ENCODE data around the gene RTP1.
"Not testable (repeated sequence)": the region's sequence is repeated elsewhere in the genome, so short reads cannot be mapped to it uniquely, and the experiment has no call there.

The RTP1 gene

DNA sequence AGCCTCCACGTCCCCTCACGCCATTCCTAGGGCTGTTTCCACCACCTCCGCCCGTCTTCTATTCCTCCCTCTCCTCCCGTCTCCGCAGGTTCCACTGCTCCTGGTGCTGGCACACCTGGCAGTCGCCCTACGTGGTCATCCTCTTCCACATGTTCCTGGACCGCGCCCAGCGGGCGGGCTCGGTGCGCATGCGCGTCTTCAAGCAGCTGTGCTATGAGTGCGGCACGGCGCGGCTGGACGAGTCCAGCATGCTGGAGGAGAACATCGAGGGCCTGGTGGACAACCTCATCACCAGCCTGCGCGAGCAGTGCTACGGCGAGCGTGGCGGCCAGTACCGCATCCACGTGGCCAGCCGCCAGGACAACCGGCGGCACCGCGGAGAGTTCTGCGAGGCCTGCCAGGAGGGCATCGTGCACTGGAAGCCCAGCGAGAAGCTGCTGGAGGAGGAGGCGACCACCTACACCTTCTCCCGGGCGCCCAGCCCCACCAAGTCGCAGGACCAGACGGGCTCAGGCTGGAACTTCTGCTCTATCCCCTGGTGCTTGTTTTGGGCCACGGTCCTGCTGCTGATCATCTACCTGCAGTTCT, 2.3 kb downstream of the RTP1 start:
- not testable (repeated sequence) for DNase-seq

DNA sequence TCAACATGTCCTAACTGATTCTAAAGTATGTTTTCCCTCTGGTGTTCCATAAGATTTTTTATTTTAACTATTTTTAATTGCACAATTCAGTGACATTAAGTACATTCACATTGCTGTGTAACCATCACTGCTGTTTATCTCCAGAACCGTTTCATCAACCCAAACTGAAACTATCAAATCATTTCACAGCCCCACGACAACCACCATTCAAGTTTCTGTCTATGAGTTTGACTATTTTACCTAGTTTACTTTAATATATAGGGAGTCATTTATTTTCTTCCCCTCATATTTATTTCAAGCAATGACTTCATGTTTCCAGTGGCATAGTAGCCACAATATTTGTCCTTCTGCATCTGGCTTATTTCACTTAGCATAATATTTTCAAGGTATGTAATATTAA, 8.4 kb downstream of the RTP1 start:
- DNase-seq = no peak

GRCh38 chr3:187207062-187207461, 9.8 kb downstream of the RTP1 start:
- no peak for DNase-seq

- DNase-seq = no peak
Measured at GRCh38 chr3:187207624-187208023, 10.3 kb downstream of the RTP1 start.

- DNase-seq = peak; percentile 50
Measured at GRCh38 chr3:187208159-187208558, 10.9 kb downstream of the RTP1 start.

- no peak for DNase-seq
Measured at GRCh38 chr3:187209491-187209890, 12.2 kb downstream of the RTP1 start.

DNA sequence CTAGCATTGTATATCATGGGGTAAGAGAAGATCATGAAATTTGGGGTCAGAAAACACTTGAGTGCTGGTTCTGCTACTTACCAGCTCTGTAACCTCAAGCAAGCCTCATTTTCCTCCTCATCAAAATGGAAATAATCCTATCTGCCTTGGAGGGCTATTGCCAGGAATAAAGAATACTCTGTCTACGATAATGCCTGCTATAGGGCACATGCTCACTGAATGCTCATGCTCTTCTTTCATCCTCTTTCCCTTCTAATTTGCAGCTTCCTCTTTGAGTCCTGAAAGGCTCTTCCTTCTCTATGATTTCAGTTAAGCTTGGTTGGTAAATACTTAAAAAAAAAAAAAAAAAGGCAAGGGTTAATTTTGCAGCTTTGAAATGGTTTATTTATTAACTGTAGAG, 12.8 kb downstream of the RTP1 start:
- no peak for DNase-seq

GRCh38 chr3:187210545-187211327, 13.4 kb downstream of the RTP1 start:
- DNase-seq = peak; percentile 78

GRCh38 chr3:187211532-187212195, 14.4 kb downstream of the RTP1 start:
- peak; percentile 25 for DNase-seq

DNA sequence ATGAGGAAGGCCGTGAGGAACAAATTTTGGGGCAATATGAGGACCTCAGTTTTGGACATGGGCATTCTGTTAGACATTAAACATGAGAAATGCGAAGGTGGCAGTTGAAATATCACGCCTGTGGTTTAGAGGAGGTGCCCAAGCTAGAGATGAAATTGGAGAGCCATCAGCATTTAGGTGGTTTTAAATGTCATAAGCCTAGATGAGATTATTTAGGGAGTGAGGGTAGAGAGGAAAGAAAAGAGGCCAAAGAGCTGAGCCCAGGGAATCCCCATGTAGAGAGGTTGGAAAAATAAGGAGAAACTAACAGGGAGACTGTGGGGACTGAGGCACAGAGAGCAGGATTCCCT, 14.9 kb downstream of the RTP1 start:
- no peak for DNase-seq

DNA sequence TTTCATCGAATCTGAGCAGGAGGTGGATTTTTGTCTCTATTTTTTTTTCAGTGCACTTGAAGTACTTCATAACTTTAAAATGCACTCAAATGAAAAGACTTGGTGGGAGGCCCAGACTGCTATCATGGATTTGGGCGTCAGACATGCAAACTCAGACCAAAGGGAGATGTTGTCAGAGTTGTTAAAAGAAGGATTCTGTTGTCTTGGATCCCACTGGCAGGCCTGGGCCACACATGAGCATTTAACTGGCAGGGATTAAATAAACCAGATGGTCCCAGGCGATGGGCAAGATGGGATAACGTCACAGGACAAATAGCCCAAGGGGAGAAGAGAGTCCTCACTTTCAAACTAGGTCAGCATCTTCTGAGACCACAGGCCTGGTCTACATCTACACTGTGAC, 15.4 kb downstream of the RTP1 start:
- no peak for DNase-seq

DNA sequence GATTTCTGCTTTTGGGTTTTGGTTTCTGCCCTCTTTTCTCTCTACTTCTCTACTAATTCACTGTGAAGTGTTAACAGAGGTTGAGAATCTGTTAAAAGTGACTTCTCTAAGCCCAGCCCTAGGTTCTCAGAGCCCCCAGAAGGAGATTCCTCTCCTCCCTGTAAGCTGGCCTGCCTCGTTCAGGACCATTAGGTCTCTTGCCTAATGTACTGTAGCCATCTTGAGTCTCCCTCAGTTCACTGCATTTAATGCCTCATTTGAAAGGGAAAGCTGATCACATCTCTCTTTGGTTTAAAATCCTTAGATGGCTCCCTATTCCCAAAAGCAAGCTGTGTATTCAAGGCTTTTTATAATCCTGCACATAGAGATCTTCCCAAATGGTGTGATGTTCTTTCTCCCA, 16.3 kb downstream of the RTP1 start:
- no peak for DNase-seq

DNA sequence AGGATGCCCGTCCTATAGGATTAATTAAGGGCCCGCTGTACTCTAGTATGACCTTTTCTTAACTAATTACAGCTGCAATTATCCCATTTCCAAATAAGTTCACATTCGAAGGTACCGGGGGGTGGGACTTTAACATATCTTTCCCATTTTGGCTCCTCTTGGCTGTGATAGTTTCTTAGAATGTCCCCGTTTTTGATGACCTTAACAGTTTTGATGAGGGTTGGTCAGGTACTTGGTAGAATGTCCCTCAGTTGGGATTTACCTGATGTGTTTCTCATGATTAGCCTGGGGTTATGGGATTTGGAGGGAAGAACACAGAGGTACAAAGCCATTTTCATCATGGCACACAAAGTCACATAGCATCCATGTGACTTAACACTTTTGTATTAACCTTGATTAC, 18.2 kb downstream of the RTP1 start:
- no peak for DNase-seq

DNA sequence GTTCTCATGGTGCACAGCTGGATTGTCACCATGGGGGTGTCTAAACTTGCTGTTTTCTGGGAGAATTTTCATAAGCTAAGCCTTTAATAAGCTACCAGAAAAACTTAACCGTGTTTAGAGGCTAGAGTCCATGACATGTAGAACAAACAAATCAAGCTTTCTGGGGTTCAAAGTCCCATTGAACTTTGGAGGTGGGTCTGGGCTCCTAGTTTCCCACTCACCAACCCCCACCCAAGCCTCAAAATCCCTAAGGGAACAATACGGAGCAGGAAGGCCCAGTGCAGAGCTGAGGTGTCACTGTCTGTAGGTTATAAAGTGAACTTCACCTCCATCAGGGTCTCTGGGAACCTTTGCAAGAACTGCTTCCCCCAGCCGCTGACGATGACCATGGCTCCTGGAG, 25.5 kb downstream of the RTP1 start:
- no peak for DNase-seq

- DNase-seq = no peak
Measured at GRCh38 chr3:187223799-187224198, 26.5 kb downstream of the RTP1 start.

DNA sequence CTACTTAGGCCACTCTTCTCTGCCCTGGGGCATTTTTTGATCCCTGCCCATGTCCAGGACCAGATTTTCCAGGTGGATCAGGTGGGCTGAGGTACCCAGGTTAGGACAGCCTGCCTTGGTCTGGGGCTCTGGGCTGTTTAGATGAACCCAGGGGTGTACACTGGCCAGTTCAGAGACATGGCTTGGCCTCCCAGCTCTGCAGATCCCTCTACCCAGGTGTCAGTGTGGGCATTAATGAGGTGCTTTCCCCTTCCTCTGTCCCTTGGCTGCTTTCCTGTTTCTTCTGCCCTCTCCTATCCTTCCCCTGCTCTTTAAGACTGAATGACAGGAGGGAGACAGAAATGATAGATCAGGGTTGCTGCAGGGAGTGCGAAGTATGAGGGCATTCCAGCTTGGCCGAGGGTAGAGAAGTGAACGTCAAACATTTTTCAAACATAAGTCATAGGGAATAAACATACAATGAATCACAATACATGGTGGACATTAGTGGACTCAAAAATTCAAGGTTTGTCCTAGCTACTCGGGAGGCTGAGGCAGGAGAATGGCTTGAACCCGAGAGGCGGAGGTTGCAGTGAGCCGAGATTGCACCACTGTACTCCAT, 30.5 kb downstream of the RTP1 start:
- peak; percentile 58 for DNase-seq

DNA sequence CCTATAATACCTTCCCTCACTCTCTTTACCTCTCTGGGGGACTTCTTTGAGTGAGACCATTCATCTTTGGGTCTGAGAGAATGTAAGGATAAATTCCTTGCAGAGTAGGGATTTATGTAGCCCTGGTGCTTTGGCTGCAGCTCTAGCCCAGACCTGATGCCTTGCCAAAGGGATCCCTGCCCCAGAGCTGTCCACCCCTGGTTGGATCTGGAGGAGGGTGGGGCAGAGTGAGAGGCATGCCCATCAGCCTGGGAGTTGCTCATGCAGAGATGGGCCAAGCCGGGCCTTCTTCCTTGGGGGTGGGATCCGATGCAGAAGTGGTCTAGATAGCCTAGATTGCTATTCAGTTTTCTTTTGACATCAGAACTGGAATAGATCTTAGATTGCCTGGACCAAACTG, 31.5 kb downstream of the RTP1 start:
- DNase-seq = no peak

- DNase-seq = no peak
Measured at GRCh38 chr3:187230011-187230410, 32.7 kb downstream of the RTP1 start.

DNA sequence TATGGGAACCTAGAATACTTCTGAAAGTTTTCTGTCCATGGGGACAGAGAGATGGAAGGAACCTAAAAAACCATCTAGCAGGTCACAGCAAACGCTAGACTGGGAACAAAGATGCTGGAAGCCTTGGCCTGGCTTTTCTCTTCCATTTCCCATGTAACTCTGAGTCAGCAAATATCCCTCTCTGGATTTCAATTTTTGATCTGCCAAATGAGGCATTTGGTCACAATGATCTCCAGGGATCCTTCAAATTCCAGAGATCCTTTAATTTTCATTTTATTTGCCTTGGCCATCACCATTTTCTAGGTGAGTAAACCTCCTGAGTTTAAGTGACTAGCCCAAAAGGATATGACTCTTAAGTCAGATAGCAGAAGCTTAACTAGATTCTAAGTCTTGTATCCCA, 39.7 kb downstream of the RTP1 start:
- no peak for DNase-seq

DNA sequence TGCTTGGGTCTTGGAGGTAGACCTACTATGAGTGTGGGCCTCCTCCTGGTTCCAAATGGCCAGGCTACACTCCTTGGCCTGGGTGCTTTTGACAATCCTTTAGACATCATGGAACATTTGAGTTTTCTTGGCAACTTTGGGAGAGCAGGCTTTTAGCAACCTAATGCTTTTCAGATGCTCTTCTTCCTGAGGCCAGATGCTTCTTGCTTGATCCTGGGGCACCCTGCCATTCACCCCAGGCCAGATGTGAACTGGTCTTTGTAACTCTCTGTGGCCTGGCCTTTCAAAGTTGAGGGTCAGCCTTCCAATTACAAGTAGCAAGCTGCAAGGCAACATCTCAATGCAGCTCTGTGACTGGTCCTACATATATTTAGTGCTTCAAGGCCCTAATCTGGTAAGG, 40.5 kb downstream of the RTP1 start:
- no peak for DNase-seq

GRCh38 chr3:187238239-187238638, 41.0 kb downstream of the RTP1 start:
- no peak for DNase-seq

DNA sequence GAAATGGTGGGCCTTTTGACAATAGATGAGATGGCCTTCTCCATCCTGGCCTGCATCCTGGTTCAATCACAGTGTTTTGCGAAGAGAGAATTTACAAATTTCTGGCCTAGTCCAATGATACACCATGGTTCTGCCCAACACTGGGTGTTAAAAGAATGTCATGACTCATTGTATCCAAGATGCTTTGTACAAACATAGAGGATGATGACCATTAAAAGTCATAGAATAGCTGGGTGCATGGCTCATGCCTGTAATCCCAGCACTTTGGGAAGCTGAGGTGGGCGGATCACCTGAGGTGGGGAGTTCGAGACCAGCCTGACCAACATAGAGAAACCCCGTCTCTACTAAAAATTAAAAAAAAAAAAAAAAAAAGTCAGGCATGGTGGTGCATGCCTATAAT, 41.5 kb downstream of the RTP1 start:
- DNase-seq = peak; percentile 25

GRCh38 chr3:187242435-187242834, 45.1 kb downstream of the RTP1 start:
- DNase-seq = no peak

- no peak for DNase-seq
Measured at GRCh38 chr3:187242900-187243299, 45.6 kb downstream of the RTP1 start.
